HG02884 (cell line): ENCODE data around the gene UBAC2.

Experiments used
- ATAC-seq: cut with Tn5 transposase; IDR thresholded peaks from one replicate; pipeline ENCODE4 v1.9.1; 2021; ENCODE audit warnings: mild to moderate bottlenecking, moderate library complexity; ENCODE audit not compliant: unreplicated experiment

The UBAC2 gene

GRCh38 chr13:99289674-99290337 lies 89.2 kb downstream of the UBAC2 start:
- ATAC-seq, result no peak

- ATAC-seq, result no peak
These were observed 90.2 kb downstream of the UBAC2 start for GRCh38 chr13:99290894-99291293.

GRCh38 chr13:99293178-99293577 lies 92.5 kb downstream of the UBAC2 start:
- ATAC-seq, result no peak

- ATAC-seq, result no peak
These were observed 93.5 kb downstream of the UBAC2 start for GRCh38 chr13:99294198-99294597.

GRCh38 chr13:99294958-99295357 lies 94.3 kb downstream of the UBAC2 start:
- ATAC-seq, result no peak

GRCh38 chr13:99295488-99296252 lies 95.0 kb downstream of the UBAC2 start:
- no peak for ATAC-seq

GRCh38 chr13:99296398-99296797 lies 95.7 kb downstream of the UBAC2 start:
- peak; percentile 63 for ATAC-seq

GRCh38 chr13:99297331-99297730 lies 96.7 kb downstream of the UBAC2 start:
- ATAC-seq, result no peak

- ATAC-seq, result no peak
These were observed 97.4 kb downstream of the UBAC2 start for GRCh38 chr13:99298056-99298455.

- ATAC-seq, result no peak
These were observed 98.7 kb downstream of the UBAC2 start for GRCh38 chr13:99299256-99299919.

GRCh38 chr13:99299920-99300341 lies 99.3 kb downstream of the UBAC2 start:
- no peak for ATAC-seq

- ATAC-seq, result no peak
These were observed 100.6 kb downstream of the UBAC2 start for GRCh38 chr13:99301056-99301838.

GRCh38 chr13:99301913-99302636 lies 101.4 kb downstream of the UBAC2 start:
- no peak for ATAC-seq

GRCh38 chr13:99302637-99303505 lies 102.2 kb downstream of the UBAC2 start:
- no peak for ATAC-seq

- no peak for ATAC-seq
These were observed 103.3 kb downstream of the UBAC2 start for GRCh38 chr13:99303863-99304521.

GRCh38 chr13:99304541-99304940 lies 103.9 kb downstream of the UBAC2 start:
- ATAC-seq, result no peak

- no peak for ATAC-seq
These were observed 104.5 kb downstream of the UBAC2 start for GRCh38 chr13:99305158-99305557.

GRCh38 chr13:99305566-99305965 lies 104.9 kb downstream of the UBAC2 start:
- no peak for ATAC-seq

GRCh38 chr13:99307247-99307646 lies 106.6 kb downstream of the UBAC2 start, which contains the start of gene GPR183:
Gene GPR183 (minus strand): TSS chr13:99307399. CDS start chr13:99296145, 11,254 bp downstream.
- peak; percentile 52 for ATAC-seq
